ENCODE data around the gene CROCC.
"Not testable (repeated sequence)": the region's sequence is repeated elsewhere in the genome, so short reads cannot be mapped to it uniquely, and the experiment has no call there.

GRCh38 chr1:16890539-16891021, 31.2 kb upstream of the CROCC start:
- TF ChIP-seq CTCF (IDR thresholded peaks at IDR 0.05); KDM5A (IDR thresholded peaks at IDR 0.05); CBX2 (IDR thresholded peaks at IDR 0.05; ENCODE audit: borderline replicate concordance, low read depth); POLR2A (IDR thresholded peaks at IDR 0.05; ENCODE audit: low read length); REST (IDR thresholded peaks at IDR 0.05); RAD21 (conservative IDR thresholded peaks at IDR 0.05 in 1 of 2, IDR thresholded peaks at IDR 0.05 in 1 of 2); MYC (IDR thresholded peaks at IDR 0.05; ENCODE audit: borderline replicate concordance, low read length); ZNF302 (CRISPR knock-in tag; IDR thresholded peaks at IDR 0.05); ZFP36 (IDR thresholded peaks at IDR 0.05; ENCODE audit: borderline replicate concordance, partially characterized antibody): not testable (repeated sequence)
